NOMO-1 treated with DMSO at 0.1 percent for 48 hours (cell line): Measurements from ENCODE around the gene TMBIM6.
"Not testable (repeated sequence)": the region's sequence is repeated elsewhere in the genome, so short reads cannot be mapped to it uniquely, and the experiment has no call there.

Experiments used
- DNase-seq: peaks from one replicate; lab custom pipeline; 2025; ENCODE audit not compliant: unreplicated experiment; lab: John Stamatoyannopoulos, UW

Gene TMBIM6

GRCh38 chr12:49740930-49741881 lies at the start of gene TMBIM6:
TMBIM6 (plus strand) TSS chr12:49741557; CDS start chr12:49752494, 10,937 bp downstream.
- peak; percentile 100 for DNase-seq

GRCh38 chr12:49692851-49693250 lies 48.5 kb upstream of the TMBIM6 start:
- no peak for DNase-seq

- no peak for DNase-seq
These were observed 47.4 kb upstream of the TMBIM6 start for GRCh38 chr12:49693931-49694444.

GRCh38 chr12:49696723-49697122 lies 44.6 kb upstream of the TMBIM6 start:
- no peak for DNase-seq

- no peak for DNase-seq
These were observed 43.5 kb upstream of the TMBIM6 start for GRCh38 chr12:49697808-49698207.

GRCh38 chr12:49698619-49699545 lies 42.5 kb upstream of the TMBIM6 start:
- DNase-seq = peak; percentile 81

- DNase-seq = no peak
These were observed 39.3 kb upstream of the TMBIM6 start for GRCh38 chr12:49702009-49702408.

GRCh38 chr12:49702676-49703215 lies 38.6 kb upstream of the TMBIM6 start:
- no peak for DNase-seq

GRCh38 chr12:49703647-49704137 lies 37.7 kb upstream of the TMBIM6 start:
- DNase-seq = no peak

- DNase-seq = peak; percentile 45
These were observed 35.8 kb upstream of the TMBIM6 start for GRCh38 chr12:49705479-49706134.

- DNase-seq = peak; percentile 39
These were observed 34.8 kb upstream of the TMBIM6 start for GRCh38 chr12:49706351-49707127.

- peak; percentile 90 for DNase-seq
These were observed 34.1 kb upstream of the TMBIM6 start, which contains the start of gene FMNL3 for GRCh38 chr12:49707128-49707811. FMNL3 (minus strand) TSS chr12:49707405; CDS start chr12:49707180, 225 bp downstream.

GRCh38 chr12:49707812-49708147 lies 33.6 kb upstream of the TMBIM6 start:
- no peak for DNase-seq

- DNase-seq = no peak
These were observed 32.5 kb upstream of the TMBIM6 start for GRCh38 chr12:49708851-49709250.

- not testable (repeated sequence) for DNase-seq
These were observed 27.4 kb upstream of the TMBIM6 start for GRCh38 chr12:49713952-49714351.

GRCh38 chr12:49716553-49716952 lies 24.8 kb upstream of the TMBIM6 start:
- DNase-seq = peak; percentile 39

- DNase-seq = not testable (repeated sequence)
These were observed 23.6 kb upstream of the TMBIM6 start for GRCh38 chr12:49717800-49718199.

- no peak for DNase-seq
These were observed 21.1 kb upstream of the TMBIM6 start for GRCh38 chr12:49720214-49720613.

GRCh38 chr12:49721355-49721754 lies 20.0 kb upstream of the TMBIM6 start:
- DNase-seq = not testable (repeated sequence)
